GM13976 (cell line): Measurements from ENCODE around the gene C17orf67.
"Not testable (repeated sequence)": the region's sequence is repeated elsewhere in the genome, so short reads cannot be mapped to it uniquely, and the experiment has no call there.

ENCODE experiments used
- DNase-seq: peaks from one replicate; pipeline ENCODE4 v3.0.0; 2012; ENCODE audit warnings: low spot score
- in situ Hi-C: fragments of 300-500 bp; cut with MboI; formaldehyde crosslinking; loops from one replicate; pipeline ENCODE4 v1.12.0; 2022; ENCODE audit warnings: low sequenced_read_pairs, mixed read lengths, inconsistent platforms; ENCODE audit not compliant: unreplicated experiment
- TF ChIP-seq, protein P1 (sequence below): IDR thresholded peaks from 2 replicates; pipeline ENCODE4 v1.5.1; 2012; ENCODE audit warnings: borderline replicate concordance, mild to moderate bottlenecking; ENCODE audit not compliant: insufficient read depth; ENCODE audit errors: extremely low read depth, missing control alignments, control extremely low read depth

Gene C17orf67

DNA sequence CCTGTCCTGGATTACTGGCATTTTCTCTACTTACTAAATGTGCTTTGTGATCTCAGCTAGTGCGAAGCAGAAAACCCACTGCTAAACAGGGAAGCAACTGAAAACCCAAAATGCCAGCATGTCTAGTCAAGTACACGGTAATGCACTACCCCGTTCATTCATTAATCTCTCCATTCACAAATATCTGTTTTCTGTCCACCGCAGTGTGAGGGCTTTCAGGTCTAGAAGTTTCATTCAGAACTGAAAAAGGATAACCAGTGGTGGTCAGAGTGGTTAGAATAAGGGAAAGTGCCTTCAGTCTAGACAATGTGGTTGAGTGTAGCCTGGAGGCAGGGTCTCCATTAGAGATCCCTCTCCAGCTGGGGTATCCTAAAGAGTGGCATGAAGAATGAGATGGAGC lies 68.3 kb downstream of the C17orf67 start:
- in situ Hi-C loops: no loop called here
- TF ChIP-seq, protein P1, sequence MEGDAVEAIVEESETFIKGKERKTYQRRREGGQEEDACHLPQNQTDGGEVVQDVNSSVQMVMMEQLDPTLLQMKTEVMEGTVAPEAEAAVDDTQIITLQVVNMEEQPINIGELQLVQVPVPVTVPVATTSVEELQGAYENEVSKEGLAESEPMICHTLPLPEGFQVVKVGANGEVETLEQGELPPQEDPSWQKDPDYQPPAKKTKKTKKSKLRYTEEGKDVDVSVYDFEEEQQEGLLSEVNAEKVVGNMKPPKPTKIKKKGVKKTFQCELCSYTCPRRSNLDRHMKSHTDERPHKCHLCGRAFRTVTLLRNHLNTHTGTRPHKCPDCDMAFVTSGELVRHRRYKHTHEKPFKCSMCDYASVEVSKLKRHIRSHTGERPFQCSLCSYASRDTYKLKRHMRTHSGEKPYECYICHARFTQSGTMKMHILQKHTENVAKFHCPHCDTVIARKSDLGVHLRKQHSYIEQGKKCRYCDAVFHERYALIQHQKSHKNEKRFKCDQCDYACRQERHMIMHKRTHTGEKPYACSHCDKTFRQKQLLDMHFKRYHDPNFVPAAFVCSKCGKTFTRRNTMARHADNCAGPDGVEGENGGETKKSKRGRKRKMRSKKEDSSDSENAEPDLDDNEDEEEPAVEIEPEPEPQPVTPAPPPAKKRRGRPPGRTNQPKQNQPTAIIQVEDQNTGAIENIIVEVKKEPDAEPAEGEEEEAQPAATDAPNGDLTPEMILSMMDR: no peak
- no peak for DNase-seq

DNA sequence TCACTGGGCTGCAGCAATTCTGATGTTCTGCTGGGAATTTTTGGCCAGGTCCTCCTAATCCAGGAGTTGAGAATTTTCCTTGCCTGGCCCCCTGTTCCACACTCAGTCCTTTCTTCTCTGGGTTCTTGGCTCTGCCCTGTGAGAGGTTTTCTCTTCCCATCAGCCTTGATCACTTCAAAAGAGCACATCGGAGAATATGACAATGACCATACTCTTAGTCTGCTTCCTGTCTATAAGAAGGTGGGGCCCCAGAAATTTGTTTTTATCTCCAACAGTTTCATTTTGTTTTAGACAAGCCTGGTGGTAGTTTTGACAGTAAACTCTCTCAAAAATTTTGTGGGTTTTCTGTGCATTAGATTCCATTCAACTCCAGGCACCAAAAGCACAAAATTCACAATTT lies 70.7 kb downstream of the C17orf67 start:
- DNase-seq: no peak
- in situ Hi-C loops: no loop called here
- TF ChIP-seq, protein P1: no peak

DNA sequence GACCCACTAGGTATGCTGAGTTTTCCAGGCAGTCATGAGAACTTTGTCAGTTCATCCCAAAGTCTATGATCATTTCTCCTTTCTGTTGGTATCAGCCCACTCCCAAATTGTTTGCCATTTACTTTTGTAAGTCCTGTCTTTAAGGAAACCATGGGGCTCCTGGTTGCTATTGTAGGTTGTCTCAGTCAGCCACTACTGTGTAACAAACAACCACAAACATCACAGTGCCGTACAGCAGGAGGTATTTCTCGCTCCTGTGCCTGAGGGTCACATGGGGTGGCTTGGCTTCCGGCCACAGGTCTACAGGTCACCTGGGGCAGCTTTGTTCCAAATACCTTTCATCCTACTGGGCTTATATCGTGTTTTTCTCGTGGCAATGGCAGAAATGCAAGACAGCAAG lies 71.6 kb downstream of the C17orf67 start:
- DNase-seq: no peak
- TF ChIP-seq, protein P1: no peak
- in situ Hi-C loops: no loop called here

DNA sequence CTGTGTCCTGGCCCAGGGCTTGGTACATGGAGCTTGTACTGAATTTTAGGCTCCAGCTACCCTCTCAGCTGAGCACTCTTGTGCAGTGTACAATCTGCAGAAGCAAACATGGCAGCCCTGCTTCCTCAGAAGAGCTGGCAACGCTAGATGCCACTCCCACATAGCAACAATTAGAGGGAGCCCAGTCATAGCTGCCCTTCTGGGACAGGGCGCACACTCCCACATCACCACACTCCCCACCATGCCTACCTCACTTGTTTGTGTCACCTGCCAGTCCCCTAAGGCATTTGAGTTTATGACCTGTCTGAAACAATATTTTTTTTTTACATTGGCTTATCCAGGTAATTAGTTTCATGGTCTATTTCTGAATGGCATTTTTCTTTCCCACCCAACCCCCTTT lies 72.3 kb downstream of the C17orf67 start:
- in situ Hi-C loops: no loop called here
- TF ChIP-seq, protein P1: no peak
- no peak for DNase-seq

DNA sequence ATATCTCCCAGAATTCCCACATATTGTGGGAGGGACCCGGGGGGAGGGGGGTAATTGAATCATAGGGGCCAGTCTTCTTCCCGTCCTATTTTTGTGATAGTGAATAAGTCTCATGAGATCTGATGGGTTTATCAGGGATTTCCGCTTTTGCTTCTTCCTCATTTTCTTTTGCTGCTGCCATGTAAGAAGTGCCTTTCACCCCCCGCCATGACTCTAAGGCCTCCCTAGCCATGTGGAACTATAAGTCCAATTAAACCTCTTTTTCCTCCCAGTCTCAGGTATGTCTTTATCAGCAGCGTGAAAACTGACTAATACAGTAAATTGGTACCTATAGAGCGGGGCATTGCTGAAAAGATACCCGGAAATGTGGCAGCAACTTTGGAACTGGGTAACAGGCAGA lies 76.1 kb downstream of the C17orf67 start:
- in situ Hi-C loops, DNase-seq: not testable (repeated sequence)

DNA sequence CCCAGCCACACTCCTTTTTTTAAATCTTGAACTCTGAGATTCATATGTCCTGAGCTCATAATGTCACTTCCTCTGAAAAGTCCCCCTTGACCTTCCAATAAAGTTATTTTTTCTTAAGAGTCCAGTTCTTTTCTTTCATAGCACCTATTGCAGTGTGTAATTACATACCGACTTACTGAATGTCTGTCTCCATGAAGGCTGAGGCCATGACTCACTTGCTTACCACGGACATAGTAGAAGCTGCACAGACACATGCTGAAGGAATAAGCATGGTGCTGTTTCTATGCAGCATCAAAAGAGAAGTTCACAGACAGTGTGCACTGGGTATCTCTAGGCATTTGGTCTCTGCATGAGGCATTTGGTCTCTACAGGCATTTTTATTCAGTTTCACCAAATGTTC lies 77.2 kb downstream of the C17orf67 start:
- in situ Hi-C loops: no loop called here
- no peak for DNase-seq
- TF ChIP-seq, protein P1: no peak

DNA sequence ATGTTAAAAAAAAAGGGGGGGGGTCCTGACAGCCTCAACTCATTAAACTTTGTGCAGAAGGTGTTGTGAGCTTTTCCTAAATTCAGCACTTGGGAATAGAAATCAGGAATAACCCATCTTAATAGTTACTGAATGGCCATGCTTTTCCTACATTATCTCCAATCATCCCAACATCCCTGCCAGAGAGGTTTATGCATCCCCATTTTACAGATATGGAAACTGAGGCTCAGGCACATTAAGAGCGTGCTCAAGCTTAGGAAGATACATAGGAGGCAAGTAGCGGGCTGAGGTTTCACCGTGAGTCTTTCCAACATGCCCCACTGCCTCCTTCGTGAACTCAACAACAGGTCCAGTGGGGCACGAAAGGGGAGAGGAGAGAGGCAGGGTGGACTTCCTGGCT lies 78.4 kb downstream of the C17orf67 start:
- no peak for DNase-seq
- in situ Hi-C loops: no loop called here
- TF ChIP-seq, protein P1: no peak
